ENCODE measurements around the gene MLST8.

- TF ChIP-seq SP1 (IDR thresholded peaks at IDR 0.05; ENCODE audit: low read depth, low read length) = no peak
- no peak for TF ChIP-seq JUN (IDR thresholded peaks at IDR 0.05; ENCODE audit: low read depth, low read length)
- TF ChIP-seq CHD2 (IDR thresholded peaks at IDR 0.05; ENCODE audit: low read length) = no peak
Measured at GRCh38 chr16:2190659-2191445, 14.4 kb upstream of the MLST8 start.

All from H1 (cell line).